Neural progenitor cell (in vitro differentiated cells): ENCODE measurements around the gene TRAP1.

Experiments used
- CTCF ChIP-seq: fragments of 200-600 bp; sonication (generic); IDR thresholded peaks from 2 replicates; pipeline ENCODE4 v1.5.1; 2017; ENCODE audit warnings: antibody characterized with exemption, mild to moderate bottlenecking
- EZH2 ChIP-seq: fragments of 200-600 bp; sonication (generic); IDR thresholded peaks from 2 replicates; pipeline ENCODE4 v1.6.1; 2017; ENCODE audit warnings: antibody characterized with exemption, mild to moderate bottlenecking, moderate library complexity

GRCh38 chr16:3673201-3673600 lies 44.1 kb downstream of the TRAP1 start:
- TF ChIP-seq CTCF (no peak), EZH2 (no peak)
